CD4-positive, alpha-beta T cell treated with Interferon alpha-2 for 1 hour (primary cell): ENCODE measurements around the gene NXPH1.

Source experiments
- DNase-seq, 2 donors: peaks; one replicate each; pipeline ENCODE4 v3.0.0-alpha.2; 2020 to 2022

Gene NXPH1

DNA sequence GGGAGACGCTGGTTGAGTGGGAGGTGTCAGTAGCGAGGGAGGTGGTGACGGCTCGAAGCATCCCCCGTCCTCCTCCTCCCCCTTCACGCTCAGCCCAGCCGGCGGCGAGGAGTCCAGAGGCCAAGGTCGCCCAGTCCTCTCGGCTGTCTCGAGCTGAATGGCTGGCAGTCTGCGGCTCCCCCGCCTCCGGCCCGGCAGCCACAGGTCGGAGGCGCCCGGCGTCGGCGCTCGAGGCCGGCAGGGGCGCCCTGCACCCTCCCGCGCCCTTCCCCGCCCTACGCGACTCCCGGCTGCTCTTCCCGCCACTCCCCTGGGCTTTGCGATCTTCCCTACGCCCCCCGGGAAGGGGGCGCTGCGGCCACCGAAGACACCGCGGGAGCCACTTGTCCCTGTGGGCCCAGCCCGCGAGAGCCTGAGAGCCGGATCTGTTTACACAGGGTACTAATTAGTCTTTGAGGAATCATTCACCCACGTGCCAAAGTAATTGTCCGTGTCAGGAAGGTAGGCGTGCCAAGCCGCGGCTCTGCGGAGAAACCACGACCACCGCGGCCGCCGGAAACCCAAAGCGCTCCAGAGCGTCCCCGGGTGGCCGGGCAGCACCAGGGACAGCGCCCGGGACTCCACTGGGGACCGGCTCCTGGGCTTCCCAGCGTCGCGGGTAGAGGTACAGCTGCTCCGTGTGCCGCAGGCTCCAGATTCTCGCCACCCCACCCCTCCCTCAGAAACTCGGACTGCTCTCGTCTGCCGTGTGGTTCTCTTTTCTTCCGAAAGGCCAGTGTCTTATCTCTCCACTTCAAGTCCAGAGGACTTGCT, at the start of gene NXPH1:
NXPH1 (plus strand) TSS at position 133 of the 813 bp plus-strand sequence.
- DNase-seq = no peak

DNA sequence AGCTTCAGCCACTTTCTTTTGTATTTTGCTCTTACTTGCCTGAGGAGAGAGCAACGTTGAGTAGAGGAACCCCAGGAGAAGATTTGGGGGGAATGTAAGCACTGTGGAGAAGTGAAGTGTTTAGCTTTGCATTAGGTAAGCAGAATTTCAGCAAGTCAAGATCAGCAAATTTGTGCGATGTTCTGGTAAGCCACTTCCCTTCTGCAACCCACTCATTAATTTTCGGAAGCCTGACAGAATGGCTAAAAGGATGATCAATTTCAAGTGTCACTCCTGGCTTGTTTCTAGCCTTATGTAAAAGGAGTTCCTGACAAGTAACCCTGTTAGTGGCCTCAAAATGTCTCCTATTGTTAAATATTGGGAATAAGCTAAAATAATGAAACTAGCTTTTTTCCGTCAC, 48.5 kb upstream of the NXPH1 start:
- no peak for DNase-seq

DNA sequence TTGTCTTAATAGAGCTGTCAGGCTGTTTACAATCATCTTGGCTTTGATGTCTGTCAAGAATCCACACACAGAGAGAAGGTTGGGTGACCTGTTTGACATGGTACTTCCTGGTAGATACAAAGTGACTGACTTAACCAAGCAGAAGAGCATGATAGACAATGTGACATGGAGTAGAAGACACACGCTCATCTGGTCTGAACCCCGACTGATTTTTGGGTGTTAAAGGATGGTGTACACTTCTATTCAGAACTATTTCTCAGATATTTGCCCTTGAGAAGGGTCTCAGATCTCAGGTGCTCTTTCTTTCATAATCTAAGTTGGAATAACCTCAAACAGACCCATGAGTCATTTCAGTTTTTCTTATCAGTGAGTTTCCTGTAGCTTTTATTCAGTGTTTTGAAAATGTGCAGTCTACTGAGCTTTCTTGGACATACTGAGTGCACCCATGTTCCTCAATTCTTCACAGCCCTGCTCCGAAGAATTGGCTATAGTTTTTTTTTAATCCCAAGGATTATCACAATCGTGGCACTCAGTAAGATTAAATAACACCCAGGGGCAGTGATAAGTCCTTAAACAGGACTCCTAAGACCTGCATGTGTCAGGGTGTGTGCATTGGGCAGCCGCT, 46.4 kb upstream of the NXPH1 start:
- DNase-seq = no peak

DNA sequence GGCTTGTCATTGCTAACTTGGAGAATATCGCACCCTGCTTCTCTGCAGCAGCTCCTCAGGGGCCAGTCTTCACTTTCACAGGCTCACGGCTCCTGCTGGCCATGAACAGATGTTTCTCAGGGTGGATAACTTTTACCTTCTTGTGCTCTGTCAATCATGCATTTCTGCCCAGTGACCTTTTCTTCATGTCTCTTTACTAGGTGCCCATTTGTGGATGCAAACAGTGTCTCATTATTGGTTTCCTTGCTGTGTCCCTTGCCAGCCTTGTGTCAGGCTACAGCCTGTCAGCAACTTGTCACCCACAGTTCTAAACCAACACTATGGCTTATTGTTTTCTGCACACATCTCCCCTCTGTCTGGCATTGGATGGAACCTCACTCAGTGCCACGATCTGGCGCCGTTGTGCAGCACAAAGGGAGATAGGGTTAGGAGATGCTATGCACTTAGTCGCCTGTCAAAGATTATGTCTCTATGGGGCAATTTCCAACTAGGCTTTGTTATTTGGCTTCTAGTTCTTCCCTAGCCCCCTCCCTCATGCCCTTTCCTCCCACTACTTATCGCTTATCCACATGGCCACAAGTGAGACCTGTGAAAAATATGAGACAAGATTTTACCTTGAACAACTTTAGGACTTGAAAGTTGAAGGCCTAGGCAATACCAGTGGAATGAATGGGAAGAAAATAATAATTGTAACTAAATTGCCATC, 45.7 kb upstream of the NXPH1 start:
- DNase-seq = no peak

DNA sequence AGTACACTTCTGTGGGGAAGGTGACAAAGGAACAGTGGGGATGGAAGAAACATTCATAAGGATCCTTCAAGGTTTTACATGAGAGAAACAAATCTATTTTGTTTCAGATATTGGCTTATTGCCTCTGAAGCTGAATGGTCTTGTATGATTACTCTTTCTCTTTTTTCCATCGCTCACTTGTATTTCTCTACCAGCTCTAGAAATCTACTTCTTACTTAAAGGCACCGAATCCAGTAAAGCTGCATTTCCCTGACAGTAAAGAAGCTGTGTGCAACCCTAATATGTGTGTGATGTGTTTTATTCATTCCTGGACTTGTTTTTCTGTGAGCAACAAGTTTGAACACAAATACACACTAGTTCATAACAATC, 45.2 kb upstream of the NXPH1 start:
- no peak for DNase-seq

DNA sequence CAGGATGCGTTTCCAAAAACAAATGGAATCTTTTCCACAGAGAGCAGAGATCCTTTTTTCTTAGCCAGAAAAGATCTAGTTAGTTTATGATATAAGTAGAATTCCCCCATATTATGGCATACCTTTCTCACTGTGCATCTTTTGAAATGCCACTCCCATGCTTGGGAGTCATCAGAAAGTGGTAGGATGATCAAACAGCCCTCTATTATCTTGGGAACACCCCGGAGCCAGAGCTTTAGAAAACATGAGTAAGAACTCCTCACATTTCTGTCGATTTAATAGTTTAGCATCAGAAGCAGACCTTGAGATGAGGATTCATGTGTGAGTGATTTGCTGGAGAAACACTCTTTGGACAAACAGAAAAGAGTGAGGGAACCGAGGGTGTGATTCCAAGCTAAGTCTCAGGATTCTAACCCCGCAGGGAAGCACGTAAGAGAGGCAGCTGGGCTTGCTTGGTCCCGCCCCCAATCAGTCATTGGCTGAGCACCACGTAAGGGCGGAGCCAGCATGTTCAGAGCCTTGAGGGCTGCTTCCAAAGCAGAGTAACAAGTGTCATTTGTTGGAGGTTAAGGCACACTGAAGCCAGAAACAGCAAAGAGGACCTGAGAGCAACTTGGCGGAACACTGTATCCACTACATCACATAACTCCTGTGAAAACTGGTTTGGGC, 43.7 kb upstream of the NXPH1 start:
- DNase-seq = no peak

DNA sequence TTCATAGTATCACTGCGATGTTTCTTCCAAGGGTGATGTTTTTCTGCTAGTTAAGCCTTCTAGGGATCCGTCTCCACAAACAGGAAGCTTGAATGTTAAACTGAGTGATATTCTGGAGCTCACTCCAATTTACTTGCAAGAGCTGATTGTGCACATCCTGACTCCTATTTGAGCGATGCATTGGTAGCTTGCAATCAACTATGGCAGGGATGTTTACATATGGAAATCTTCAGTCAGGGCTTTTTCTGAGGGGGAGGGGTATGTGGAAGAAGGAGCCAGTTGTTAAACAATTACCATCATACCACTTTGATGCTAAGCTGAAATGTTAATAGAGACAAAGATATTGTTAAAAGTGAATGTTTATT, 43.2 kb upstream of the NXPH1 start:
- DNase-seq = no peak

DNA sequence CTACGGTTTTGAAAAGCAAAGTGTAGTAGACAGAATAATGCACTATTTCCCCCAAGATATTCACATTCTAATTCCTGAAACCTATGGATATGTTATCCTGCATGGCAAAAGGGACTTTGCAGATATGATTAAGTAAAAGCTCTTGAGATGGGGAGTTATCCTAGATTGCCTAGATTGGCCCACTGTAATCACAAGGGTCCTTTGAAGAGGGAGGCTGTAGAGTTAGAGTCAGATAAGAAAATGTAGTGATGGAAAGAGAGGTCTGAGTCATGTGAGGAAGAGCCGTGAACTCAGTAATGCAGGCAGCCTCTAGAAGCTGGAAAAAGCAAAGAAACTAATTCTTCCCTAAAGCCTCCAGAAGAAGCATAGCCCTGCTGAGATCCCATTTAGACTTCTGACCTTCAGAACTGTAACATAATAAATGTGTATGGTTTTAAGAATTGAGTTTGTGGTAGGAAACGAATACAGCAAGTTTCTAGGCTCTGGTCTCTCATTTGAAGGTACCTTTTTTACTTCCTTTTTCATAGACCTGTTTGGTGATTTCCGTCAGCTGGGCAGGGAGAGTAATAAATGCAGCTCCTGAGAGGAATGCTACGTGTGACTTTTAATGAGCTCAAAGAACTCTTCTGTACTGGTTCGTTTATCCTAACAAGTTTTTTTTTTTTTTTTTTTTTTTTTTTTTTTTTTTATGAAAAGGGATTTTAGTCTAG, 41.9 kb upstream of the NXPH1 start:
- no peak for DNase-seq

DNA sequence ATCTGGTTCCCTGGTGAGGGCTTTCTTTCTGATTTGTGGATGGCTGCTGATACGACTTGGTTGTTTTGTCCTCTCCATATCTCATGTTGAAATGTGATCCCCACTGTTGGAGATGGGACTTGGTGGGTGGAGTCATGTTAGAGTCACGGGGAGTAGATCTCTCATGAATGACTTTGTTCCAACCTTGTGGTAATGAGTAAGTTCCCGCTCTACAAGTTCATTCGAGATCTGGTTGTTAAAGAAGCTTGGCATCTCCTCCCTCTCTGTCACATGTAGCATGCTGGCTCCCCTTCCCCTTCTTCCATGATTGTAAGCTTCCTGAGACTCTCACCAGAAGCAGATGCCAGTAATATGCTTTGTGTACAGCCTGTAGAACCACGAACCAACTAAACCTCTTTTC, 37.1 kb upstream of the NXPH1 start:
- DNase-seq = no peak

DNA sequence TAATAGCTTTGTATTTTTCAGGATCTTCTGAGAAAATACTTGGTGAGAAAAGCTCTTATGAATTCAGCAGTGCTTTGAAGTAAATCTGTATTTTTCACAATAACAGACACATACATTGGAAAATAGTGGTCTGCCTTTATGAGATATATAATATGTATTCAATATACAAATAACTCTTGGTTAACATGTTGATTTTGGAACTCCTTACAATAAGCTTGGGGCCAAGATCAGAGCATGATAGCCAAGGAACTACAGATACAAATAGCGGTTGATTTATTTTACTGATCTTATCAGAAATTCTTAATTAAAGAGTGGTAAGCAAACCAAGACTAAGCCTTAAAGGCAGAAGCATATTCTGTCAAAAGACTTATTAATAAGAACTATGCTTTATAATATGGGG, 24.5 kb upstream of the NXPH1 start:
- no peak for DNase-seq

DNA sequence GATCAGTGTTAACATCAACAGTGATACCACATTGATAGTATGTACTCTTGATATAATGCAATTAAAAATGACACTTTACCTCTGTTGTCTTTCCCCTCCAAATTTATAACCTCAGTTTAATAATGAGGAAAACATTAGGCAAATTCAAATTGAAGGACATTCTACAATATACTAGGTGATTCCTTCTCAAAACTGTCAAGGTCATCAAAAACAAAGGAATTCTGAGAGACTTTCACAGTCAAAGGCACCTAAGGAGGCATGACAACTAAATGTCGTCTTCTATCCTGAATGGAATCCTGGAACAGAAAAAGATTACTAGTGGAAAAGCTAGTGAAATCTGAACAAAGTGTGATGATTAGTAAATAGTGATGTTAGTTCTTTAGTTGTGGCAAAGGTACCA, 22.3 kb upstream of the NXPH1 start:
- no peak for DNase-seq

DNA sequence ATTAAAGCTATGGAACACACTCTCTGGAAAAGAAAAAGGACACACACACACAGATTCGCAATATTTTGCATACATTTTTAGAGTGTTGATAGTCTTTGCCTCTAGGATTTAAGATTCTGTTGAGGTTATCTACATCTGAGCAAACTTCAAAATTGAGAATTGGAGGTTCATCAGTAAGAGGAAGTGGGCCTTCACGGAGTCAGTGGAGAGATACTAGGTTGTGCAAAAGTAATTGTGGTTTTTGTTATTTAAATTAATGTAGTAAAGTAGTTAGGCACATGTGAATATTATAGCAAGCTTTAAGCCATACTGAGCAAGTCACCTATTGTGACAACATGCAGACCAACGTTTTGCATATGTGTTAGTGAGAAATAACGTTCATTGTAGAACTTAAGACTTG, 19.8 kb upstream of the NXPH1 start:
- no peak for DNase-seq

DNA sequence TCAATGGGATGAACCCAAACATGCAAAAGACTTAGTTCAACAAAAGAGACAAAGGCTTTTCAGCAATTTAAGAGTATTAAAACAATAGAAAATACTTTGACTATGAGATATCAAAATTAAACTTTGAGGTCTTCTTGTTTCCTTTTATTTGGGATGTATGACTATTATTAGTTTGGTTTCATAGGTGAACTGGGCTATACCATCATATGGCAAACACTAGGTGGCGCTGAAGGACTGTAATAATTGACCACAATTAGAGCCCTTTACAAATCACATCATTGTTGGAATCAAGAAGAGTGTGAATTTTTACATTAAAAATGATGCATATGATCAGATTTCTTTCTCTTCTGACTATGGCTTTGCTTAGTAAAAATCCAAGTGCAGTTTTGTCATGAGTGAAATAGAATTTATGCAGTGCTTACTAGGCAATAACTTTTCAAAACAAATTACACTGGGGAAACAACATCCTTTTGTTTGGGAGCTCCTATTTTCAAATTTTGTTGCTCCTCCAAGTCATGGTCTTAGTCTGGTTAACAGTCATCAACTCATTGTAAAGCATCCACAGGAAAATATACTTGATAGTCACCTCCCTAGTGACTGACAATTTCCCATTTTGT, 14.7 kb upstream of the NXPH1 start:
- peak; percentile 13 to 61 for DNase-seq

DNA sequence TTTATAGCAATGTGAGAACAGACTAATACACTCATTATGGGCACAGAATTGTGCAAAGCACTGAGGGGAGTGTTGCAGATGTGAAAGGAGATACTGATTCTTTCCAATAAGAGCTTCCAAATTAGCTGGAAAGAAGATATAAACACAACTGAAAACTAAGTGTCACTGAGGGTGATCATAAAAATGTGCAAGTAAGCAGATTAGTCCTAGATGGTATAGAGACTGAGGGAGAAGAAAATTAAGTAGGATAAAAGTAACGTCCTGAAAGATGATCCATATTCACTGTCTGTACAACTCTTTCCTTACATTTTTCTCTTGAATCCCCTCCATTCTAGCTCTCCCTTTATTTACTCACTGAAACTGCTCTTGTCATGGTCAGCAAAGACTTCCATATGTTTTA, 11.2 kb upstream of the NXPH1 start:
- no peak for DNase-seq

DNA sequence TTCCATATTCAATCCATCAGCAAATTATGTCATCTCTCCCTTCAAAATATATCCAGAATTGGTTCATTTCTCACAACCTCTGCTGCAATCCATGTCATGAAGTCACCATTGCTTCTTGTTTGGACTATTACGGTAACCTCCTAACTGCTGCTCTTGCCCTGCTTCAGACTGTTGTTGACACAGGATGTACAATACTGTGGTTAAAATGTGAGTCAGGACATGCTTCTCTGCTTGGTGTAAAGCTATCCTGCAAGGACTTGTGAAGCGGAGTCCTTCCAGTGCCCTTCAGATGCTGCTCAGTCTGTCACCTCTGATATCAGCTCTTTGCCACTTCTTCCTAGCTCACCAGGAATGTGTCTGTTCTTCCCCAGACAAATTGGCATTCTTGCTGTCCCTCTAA, 10.4 kb upstream of the NXPH1 start:
- DNase-seq = no peak

DNA sequence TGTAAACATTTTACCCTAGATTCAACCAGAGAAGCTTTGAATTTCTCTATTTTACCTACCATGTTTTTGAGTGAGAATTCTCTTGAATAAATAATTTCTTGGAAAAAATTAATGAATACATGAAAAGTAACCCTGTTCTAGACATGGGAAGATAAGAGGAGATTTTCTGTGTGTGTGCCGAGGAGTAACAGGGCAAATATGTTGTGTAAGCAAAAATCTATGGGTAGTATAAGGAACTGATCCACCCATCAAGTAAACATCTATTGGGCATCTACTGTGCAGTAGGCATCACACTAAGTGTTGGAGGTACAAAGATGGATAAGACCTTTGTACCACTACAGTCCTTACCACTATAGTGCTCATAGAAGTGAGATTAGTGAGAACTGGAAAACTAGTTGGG, 8.2 kb upstream of the NXPH1 start:
- no peak for DNase-seq

DNA sequence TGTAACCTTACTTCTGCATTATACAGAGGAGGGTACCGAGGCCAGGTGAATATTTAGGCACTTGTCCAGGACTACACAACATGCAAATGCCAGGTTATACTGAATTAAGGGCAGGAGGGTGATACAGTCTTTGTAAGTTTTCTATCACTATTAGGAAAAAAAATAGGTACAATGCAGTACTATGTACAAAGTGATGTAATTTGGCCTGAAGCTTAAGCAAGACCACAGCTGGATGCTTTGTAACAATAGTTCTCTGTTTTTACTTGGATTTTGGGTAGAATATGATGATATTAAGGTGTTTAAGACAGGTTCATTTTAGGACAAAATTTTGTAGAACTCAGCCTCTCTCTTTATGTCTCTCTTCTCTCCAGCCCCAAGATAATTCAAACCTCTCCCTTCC, 2.8 kb upstream of the NXPH1 start:
- no peak for DNase-seq

DNA sequence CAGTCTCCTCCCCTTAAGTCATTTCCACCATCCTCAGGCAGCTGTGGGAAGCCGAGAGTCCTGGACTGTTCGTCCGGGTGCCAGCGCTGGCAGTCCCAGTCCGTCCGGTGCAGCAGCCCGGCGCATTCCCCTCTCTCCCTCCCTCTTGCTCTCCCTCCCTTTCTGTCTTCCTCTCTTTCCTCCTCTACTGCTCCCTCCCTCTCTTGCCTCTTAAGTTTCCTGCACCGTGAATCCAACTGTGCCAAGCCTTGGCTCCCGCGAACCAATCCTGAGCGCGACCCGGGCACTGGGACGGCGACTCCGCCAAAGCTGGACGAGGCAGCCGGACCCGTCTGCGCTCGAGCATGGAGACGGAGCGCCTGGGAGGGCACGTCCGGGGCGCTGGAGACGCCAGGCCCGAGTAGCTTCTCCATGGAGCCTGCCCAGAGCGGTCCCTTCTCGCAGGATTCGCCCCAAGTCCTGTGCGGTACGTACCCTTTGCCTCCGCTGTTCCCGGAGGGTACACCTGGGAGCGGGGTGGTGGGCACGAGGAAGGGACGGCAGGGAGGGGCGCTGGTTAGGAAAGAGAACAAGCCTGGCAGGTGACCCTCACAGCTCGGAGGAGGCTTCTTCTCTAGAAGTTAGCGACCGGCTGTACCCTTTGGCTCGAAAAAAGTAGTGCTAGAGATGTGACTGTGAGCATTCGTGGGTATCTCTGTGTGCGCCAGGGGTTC, 1.0 kb downstream of the NXPH1 start:
- no peak for DNase-seq

DNA sequence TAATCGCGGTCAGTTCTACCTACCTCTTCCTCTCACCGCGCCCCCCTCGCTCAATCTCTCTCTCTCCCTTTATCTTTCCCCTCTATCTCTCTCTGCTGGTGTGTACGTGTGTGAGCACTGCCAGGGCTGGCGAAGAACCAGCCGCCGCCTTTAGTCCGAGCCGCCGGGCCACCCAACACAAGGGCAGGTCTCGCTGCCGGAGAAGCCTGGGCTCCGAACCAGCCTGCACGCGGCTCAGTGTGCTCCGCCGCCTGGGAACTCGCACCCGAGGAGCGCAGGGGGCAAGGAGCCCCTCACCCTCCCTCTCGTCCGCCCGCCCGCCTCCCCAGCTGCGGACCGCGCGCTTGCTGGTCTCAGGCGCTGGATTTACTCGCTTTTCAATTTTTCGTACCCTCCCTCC, 1.7 kb downstream of the NXPH1 start:
- DNase-seq = no peak

DNA sequence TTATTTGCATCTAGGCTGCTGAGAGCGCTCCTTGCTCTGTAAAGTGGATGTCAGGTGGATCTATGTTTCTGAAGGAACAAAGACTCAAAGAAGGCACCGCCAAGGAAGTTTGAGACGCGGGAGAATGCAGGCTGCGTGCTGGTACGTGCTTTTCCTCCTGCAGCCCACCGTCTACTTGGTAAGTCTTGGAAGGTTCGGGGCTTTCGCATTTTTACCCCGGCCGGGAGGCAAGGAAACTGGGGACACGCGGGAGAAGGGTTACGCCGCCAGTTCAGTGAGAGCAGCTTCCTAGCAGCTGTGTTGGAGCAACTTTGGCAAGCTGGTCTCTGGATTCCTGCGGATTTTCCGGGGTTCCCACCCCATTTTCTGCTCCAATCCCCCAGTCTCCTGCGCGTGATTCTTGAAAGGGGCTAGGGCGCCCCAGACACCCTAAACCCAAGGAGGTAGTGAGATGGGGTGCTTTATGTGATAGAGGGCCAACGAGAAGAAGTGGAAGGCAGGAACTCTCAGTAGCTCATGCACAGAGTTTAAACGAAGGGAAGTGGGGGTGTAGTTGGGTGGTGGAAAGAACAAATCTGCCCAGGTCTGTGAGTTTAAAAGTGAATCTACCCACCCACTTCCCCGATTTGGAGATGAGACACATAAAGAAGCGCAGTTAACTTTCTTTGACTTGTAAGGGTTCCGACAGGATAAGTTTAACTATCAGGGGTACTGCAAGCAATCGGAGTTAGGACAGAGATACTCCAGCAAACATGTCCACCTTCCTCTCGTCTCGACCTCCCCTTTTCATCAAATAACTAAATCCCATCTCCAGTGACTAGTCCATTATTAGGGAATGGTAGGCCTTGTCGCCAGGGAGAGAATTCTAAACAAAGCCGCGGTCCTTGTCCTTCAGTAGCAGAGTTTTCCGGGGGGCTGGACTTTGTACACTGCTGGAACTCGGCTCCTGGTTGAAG, 2.5 kb downstream of the NXPH1 start:
- no peak for DNase-seq

DNA sequence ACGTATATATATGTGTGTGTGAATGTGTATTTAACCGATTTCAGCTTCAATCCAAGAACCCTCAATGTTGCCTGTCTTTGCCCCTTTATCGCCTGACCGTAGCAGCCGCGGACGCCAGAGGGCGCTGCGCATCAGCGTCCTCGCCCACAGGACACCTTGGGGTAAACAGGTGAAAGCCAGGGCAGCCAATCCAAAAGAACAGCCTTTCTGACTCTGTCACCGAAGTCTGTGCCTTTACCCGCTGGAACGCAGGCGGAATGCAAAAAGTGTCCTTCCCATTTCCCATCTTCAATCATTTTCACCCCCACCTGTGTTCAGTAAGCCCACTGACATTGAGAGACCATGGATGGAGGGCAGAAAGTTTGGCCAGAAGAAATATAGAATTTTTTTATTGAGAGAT, 3.6 kb downstream of the NXPH1 start:
- peak in 1 of 2 donors; percentile 23 for DNase-seq
